Keratinocyte (primary cell): Measurements from ENCODE around the gene ARL13A. TPM values are rescaled to one million over a fixed set of nuclear protein-coding genes. Genes with fewer than 3 reads are reported as not detected.

Experiments
- DNase-seq: peaks from one replicate; pipeline ENCODE4 v3.0.0-alpha.2; 2011; ENCODE audit warnings: low read depth, missing footprints, low spot score
- FAIRE-seq: peaks from 2 replicates; lab custom pipeline; 2011; peaks lifted over from hg19 to GRCh38; lab: Jason Lieb, UNC
- H2AFZ ChIP-seq: 2 replicates; pipeline ENCODE4 v1.6.0; 2012; ENCODE audit warnings: low read length, control low read depth, inconsistent platforms; ENCODE audit not compliant: control insufficient read depth
- H3K27ac ChIP-seq: 2 replicates; pipeline ENCODE4 v1.5.1; 2011; ENCODE audit warnings: low read length; ENCODE audit not compliant: control insufficient read depth, insufficient read depth
- H3K27me3 ChIP-seq: 3 replicates; pipeline ENCODE4 v1.6.0; 2011; ENCODE audit warnings: low read length; ENCODE audit not compliant: control insufficient read depth, insufficient read depth; ENCODE audit errors: extremely low read depth
- H3K36me3 ChIP-seq, 2 experiments: 2 replicates in 1 of 2; 3 replicates in 1 of 2; pipeline ENCODE4 v1.5.1; 2011; ENCODE audit warnings: low read length in 2 of 2, mild to moderate bottlenecking in 1 of 2; ENCODE audit not compliant: control insufficient read depth in 2 of 2, insufficient read depth in 2 of 2; ENCODE audit errors: extremely low read depth in 1 of 2
- H3K4me1 ChIP-seq: 3 replicates; pipeline ENCODE4 v1.5.1; 2011; ENCODE audit warnings: low read length; ENCODE audit not compliant: control insufficient read depth, insufficient read depth; ENCODE audit errors: extremely low read depth
- H3K4me2 ChIP-seq: 3 replicates; pipeline ENCODE4 v1.6.0; 2011; ENCODE audit warnings: low read depth, low read length; ENCODE audit not compliant: control insufficient read depth, insufficient read depth; ENCODE audit errors: extremely low read depth
- H3K4me3 ChIP-seq, 3 experiments: fragments of 200-600 bp in 1 of 3; sonication (generic) in 1 of 3; 2 replicates in 2 of 3; 3 replicates in 1 of 3; pipeline ENCODE4 v1.5.1; 2011 to 2016; ENCODE audit warnings: low read length in 3 of 3, mild to moderate bottlenecking in 3 of 3, control low read depth in 2 of 3, inconsistent platforms in 1 of 3, low read depth in 1 of 3, mixed read lengths in 1 of 3, mixed run types in 1 of 3, moderate library complexity in 1 of 3; ENCODE audit not compliant: control insufficient read depth in 2 of 3, insufficient read depth in 2 of 3; ENCODE audit errors: extremely low read depth in 1 of 3
- H3K79me2 ChIP-seq: 2 replicates; pipeline ENCODE4 v1.6.0; 2012; ENCODE audit warnings: low read length; ENCODE audit not compliant: control insufficient read depth, insufficient read depth
- H3K9ac ChIP-seq: 3 replicates; pipeline ENCODE4 v1.6.0; 2011; ENCODE audit warnings: low read length; ENCODE audit not compliant: control insufficient read depth, insufficient read depth; ENCODE audit errors: extremely low read depth
- H3K9me1 ChIP-seq: 3 replicates; pipeline ENCODE4 v1.6.0; 2011; ENCODE audit warnings: low read length; ENCODE audit not compliant: control insufficient read depth, insufficient read depth; ENCODE audit errors: extremely low read depth
- H3K9me3 ChIP-seq: 2 replicates; pipeline ENCODE4 v1.5.1; 2012; ENCODE audit warnings: low read depth, low read length; ENCODE audit not compliant: control insufficient read depth
- H4K20me1 ChIP-seq: 3 replicates; pipeline ENCODE4 v1.6.0; 2011; ENCODE audit warnings: low read length; ENCODE audit not compliant: control insufficient read depth, insufficient read depth; ENCODE audit errors: extremely low read depth
- CTCF ChIP-seq, 3 experiments: IDR thresholded peaks in 1 of 3; conservative IDR thresholded peaks in 1 of 3; optimal IDR thresholded peaks in 1 of 3; 2 replicates in 2 of 3; 3 replicates in 1 of 3; pipeline versions ENCODE3 to v1.5.1; 2011; ENCODE audit warnings: low read length in 3 of 3, mild to moderate bottlenecking in 3 of 3, moderate library complexity in 2 of 3, control low read depth in 1 of 3, inconsistent platforms in 1 of 3; ENCODE audit not compliant: insufficient read depth in 2 of 3; ENCODE audit errors: extremely low read depth in 1 of 3
- EZH2 ChIP-seq: IDR thresholded peaks from one replicate; pipeline ENCODE4 v1.6.1; 2012; ENCODE audit warnings: inconsistent platforms, mild to moderate bottlenecking, low read length, moderate library complexity
- dilution Hi-C: fragments of 300-500 bp; cut with MboI; formaldehyde crosslinking; loops from one replicate; pipeline ENCODE4 v1.7.0; 2020; ENCODE audit warnings: low sequenced_read_pairs; ENCODE audit not compliant: extremely low pct_ligation_motif_present
- polyA plus RNA-seq, 5 experiments: library from polyadenylated mRNA; depleted of rRNA in 3 of 5; stranded (reverse) in 3 of 5; stranded (forward) in 1 of 5; unstranded in 1 of 5; fragments of >200 nt; gene quantifications; 1 replicate in 1 of 5; 2 replicates in 3 of 5; 3 replicates in 1 of 5; pipeline versions ENCODE4 v1.2.1 to v1.2.3, GENCODE V29; 2011 to 2012; ENCODE audit warnings: missing spikeins in 2 of 5, low read depth in 1 of 5, low replicate concordance in 1 of 5

Gene ARL13A
- polyA plus RNA-seq, 1 donor (not counting 4 experiments of a cell fraction or from before 2014, with no cell fraction given): not detected

- Histone ChIP-seq H3K27ac (no peak overlapping the region), H4K20me1 (no peaks in the 10 kb centered on the region), H3K9me3 (no peaks in the 10 kb centered on the region), H3K27me3 (no peaks in the 10 kb centered on the region), H3K9me1 (no peaks in the 10 kb centered on the region), H3K4me1 (no peaks in the 10 kb centered on the region), H3K4me2 (no peak overlapping the region), H2AFZ (no peak overlapping the region), H3K36me3 (no peaks in the 10 kb centered on the region), H3K9ac (no peak overlapping the region), H3K79me2 (no peaks in the 10 kb centered on the region), H3K4me3 (no peak overlapping the region)
- dilution Hi-C loops: no loop called here
- TF ChIP-seq EZH2 (no peak), CTCF (optimal IDR thresholded peaks at IDR 0.05 in 1 of 3, IDR thresholded peaks at IDR 0.05 in 1 of 3, conservative IDR thresholded peaks at IDR 0.05 in 1 of 3; ENCODE audit: extremely low read depth in 1 of 3, insufficient read depth in 2 of 3, low read length in 3 of 3) (no peak)
- DNase-seq (no peak), FAIRE-seq (no peak)
These were observed 67.7 kb downstream of the ARL13A start for GRCh38 chrX:101037231-101037630.

- no peaks in the 10 kb centered on the region for H3K79me2 ChIP-seq
- no peaks in the 10 kb centered on the region for H3K9me1 ChIP-seq
- DNase-seq (no peak), FAIRE-seq (no peak)
- no peak overlapping the region for H2AFZ ChIP-seq
- TF ChIP-seq CTCF (optimal IDR thresholded peaks at IDR 0.05 in 1 of 3, IDR thresholded peaks at IDR 0.05 in 1 of 3, conservative IDR thresholded peaks at IDR 0.05 in 1 of 3; ENCODE audit: extremely low read depth in 1 of 3, insufficient read depth in 2 of 3, low read length in 3 of 3) (no peak), EZH2 (no peak)
- dilution Hi-C loops: no loop called here
- H3K9ac ChIP-seq: no peak overlapping the region
- H3K27ac ChIP-seq: no peak overlapping the region
- no peak overlapping the region for H3K4me2 ChIP-seq
- H3K4me1 ChIP-seq: no peaks in the 10 kb centered on the region
- no peaks in the 10 kb centered on the region for H3K27me3 ChIP-seq
- H3K36me3 ChIP-seq: no peaks in the 10 kb centered on the region
- H3K4me3 ChIP-seq: no peak overlapping the region
- no peaks in the 10 kb centered on the region for H3K9me3 ChIP-seq
- no peaks in the 10 kb centered on the region for H4K20me1 ChIP-seq
These were observed 70.7 kb downstream of the ARL13A start for GRCh38 chrX:101040197-101040596.

Other genes starting within 250 kb of the ARL13A start
- 0.40 to 1.2 TPM (median 0.87 TPM) in 3 replicates for gene SYTL4, start 237.6 kb upstream of the ARL13A start, polyA plus RNA-seq
- 22.0 to 29.5 TPM (median 28.3 TPM) in 3 replicates for gene CSTF2, start 149.3 kb upstream of the ARL13A start, polyA plus RNA-seq
- gene NOX1, start 95.3 kb upstream of the ARL13A start, polyA plus RNA-seq: not detected in 3 replicates
- gene XKRX, start 40.8 kb upstream of the ARL13A start, polyA plus RNA-seq: 0.26 to 0.31 TPM (median 0.28 TPM) in 3 replicates
- gene TRMT2B, start 82.4 kb downstream of the ARL13A start, polyA plus RNA-seq: 7.4 to 15.4 TPM (median 12.1 TPM) in 3 replicates
- 0.03 to 0.09 TPM in 2 of 3 replicates, not detected in the other for gene TMEM35A, start 109.2 kb downstream of the ARL13A start, polyA plus RNA-seq
- gene CENPI, start 128.5 kb downstream of the ARL13A start, polyA plus RNA-seq: 2.4 to 10.5 TPM (median 5.7 TPM) in 3 replicates